K562 (cell line): ENCODE data around the gene RUNX3. TPM values are rescaled to one million over a fixed set of nuclear protein-coding genes. Genes with fewer than 3 reads are reported as not detected.

ENCODE experiments used
- ATAC-seq: fragments of 200-7000 bp; cut with Tn5 transposase; 3 replicates; pipeline ENCODE4 v1.9.1; 2020; ENCODE audit warnings: moderate library complexity
- BruUV-seq: library from RNA; stranded (reverse); fragments of 400-500 nt; replicated peaks from 2 replicates; lab custom pipeline; 2021; lab: Mats Ljungman, UMichigan
- CTCF ChIA-PET: fragments of 300-600 bp; formaldehyde crosslinking; extraction: SDS; loops from one replicate; lab custom pipeline; 2021; ENCODE audit warnings: low intra/inter-chr PET ratio; lab: Yijun Ruan, JAX
- POLR2A ChIA-PET: fragments of 300-600, 350-650 bp; sonication (Branson Sonifier 250); formaldehyde crosslinking; extraction: SDS; loops from one replicate; lab custom pipeline; 2021; ENCODE audit warnings: antibody characterized with exemption, inconsistent platforms; lab: Yijun Ruan, JAX
- DNase-seq, 4 experiments: peaks; one replicate each; pipeline versions ENCODE4 v3.0.0 to v3.0.0-alpha.2; 2011 to 2018; ENCODE audit warnings: low spot score in 3 of 4, mixed read lengths in 3 of 4; ENCODE audit errors: extremely low read depth in 1 of 4
- FAIRE-seq: peaks from 2 replicates; lab custom pipeline; 2011; peaks lifted over from hg19 to GRCh38; lab: Jason Lieb, UNC
- H2AFZ ChIP-seq: 2 replicates; pipeline ENCODE4 v1.6.0; 2011; ENCODE audit warnings: low read depth, low read length, control low read depth, inconsistent platforms
- H3K27ac ChIP-seq: fragments of 200-600 bp; 3 replicates; pipeline ENCODE4 v1.8.0; 2011; ENCODE audit warnings: low read depth, mild to moderate bottlenecking, control low read depth, inconsistent platforms, low read length, moderate library complexity, mixed read lengths; ENCODE audit errors: extremely low read depth
- H3K27me3 ChIP-seq, 2 experiments: fragments of 300-600 bp in 1 of 2; 2 replicates in 1 of 2; 3 replicates in 1 of 2; pipeline versions ENCODE4 v1.6.0 to v1.8.0; 2011; ENCODE audit warnings: inconsistent platforms in 2 of 2, low read length in 2 of 2, mild to moderate bottlenecking in 1 of 2, mixed read lengths in 1 of 2, moderate library complexity in 1 of 2; ENCODE audit not compliant: control insufficient read depth in 2 of 2, insufficient read depth in 2 of 2
- H3K36me3 ChIP-seq: fragments of 300-600 bp; 3 replicates; pipeline ENCODE4 v1.8.0; 2011; ENCODE audit warnings: mild to moderate bottlenecking, low read length, inconsistent platforms; ENCODE audit not compliant: control insufficient read depth, insufficient read depth
- H3K4me1 ChIP-seq, 2 experiments: fragments of 200-600 bp in 1 of 2; replicated peaks in 1 of 2; 2 replicates in 1 of 2; 3 replicates in 1 of 2; pipeline versions ENCODE4 v1.5.1 to v1.8.0; 2011; ENCODE audit warnings: inconsistent platforms in 2 of 2, low read length in 2 of 2, mild to moderate bottlenecking in 1 of 2, mixed read lengths in 1 of 2, moderate library complexity in 1 of 2; ENCODE audit not compliant: control insufficient read depth in 2 of 2, insufficient read depth in 2 of 2
- H3K4me2 ChIP-seq: 2 replicates; pipeline ENCODE4 v1.6.1; 2011; ENCODE audit warnings: low read length, control low read depth, inconsistent platforms, mixed read lengths; ENCODE audit not compliant: insufficient read depth
- H3K4me3 ChIP-seq: fragments of 200-600 bp; sonication (generic), shearing (Covaris generic); 2 replicates; pipeline ENCODE4 v1.5.1; 2016; ENCODE audit warnings: control low read depth, inconsistent platforms
- H3K79me2 ChIP-seq: fragments of 200-600 bp; 3 replicates; pipeline ENCODE4 v1.8.0; 2011; ENCODE audit warnings: low read length, inconsistent platforms; ENCODE audit not compliant: control insufficient read depth, insufficient read depth
- H3K9ac ChIP-seq, 2 experiments: 2 replicates each; pipeline versions ENCODE4 v1.6.0 to v1.6.1; 2011; ENCODE audit warnings: low read depth in 2 of 2, low read length in 2 of 2, control low read depth in 1 of 2, inconsistent platforms in 1 of 2, mild to moderate bottlenecking in 1 of 2, mixed read lengths in 1 of 2; ENCODE audit not compliant: insufficient read depth in 1 of 2
- H3K9me1 ChIP-seq: one replicate; pipeline ENCODE4 v1.6.0; 2011; ENCODE audit warnings: inconsistent platforms, mild to moderate bottlenecking, low read length, moderate library complexity; ENCODE audit not compliant: control insufficient read depth, insufficient read depth
- H3K9me3 ChIP-seq: replicated peaks from 2 replicates; pipeline ENCODE4 v1.5.1; 2011; ENCODE audit warnings: low read depth, low read length, inconsistent platforms; ENCODE audit not compliant: control insufficient read depth, insufficient read depth
- H4K20me1 ChIP-seq: replicated peaks from 2 replicates; pipeline ENCODE4 v1.6.1; 2011; ENCODE audit warnings: low read length, inconsistent platforms, mixed read lengths; ENCODE audit not compliant: control insufficient read depth, insufficient read depth
- CBX2 ChIP-seq: fragments of 200-600 bp; sonication (generic); IDR thresholded peaks from one replicate; pipeline ENCODE4 v1.6.1; 2012; ENCODE audit warnings: mild to moderate bottlenecking, low read length, inconsistent platforms; ENCODE audit not compliant: insufficient read depth, poor library complexity, severe bottlenecking
- ZNF589 ChIP-seq: fragments of 200-800 bp; sonication (Bioruptor generic); IDR thresholded peaks from 2 replicates; pipeline ENCODE4 v1.6.1; 2016; ENCODE audit warnings: low read depth, missing genetic modification characterization, missing compliant biosample characterization
- WGBS: fragments of 100-300 bp; shearing (Covaris generic); methylation state at CpG from one replicate; pipeline ENCODE4 v1.1.6; 2016; ENCODE audit warnings: low coverage, mixed read lengths; ENCODE audit not compliant: insufficient coverage; ENCODE audit errors: missing lambda C conversion rate; 5-methylcytosine and 5-hydroxymethylcytosine counted together
- in situ Hi-C: fragments of 300-500 bp; cut with MboI; formaldehyde crosslinking; loops from 4 replicates; pipeline ENCODE4 v1.15.0; 2018; ENCODE audit warnings: inconsistent platforms, mixed read lengths
- intact Hi-C: fragments of 100-400 bp; cut with micrococcal nuclease; formaldehyde crosslinking; loops from 2 replicates; pipeline ENCODE4 v1.14.2; 2022
- polyA plus RNA-seq, 8 experiments: library from polyadenylated mRNA; depleted of rRNA in 4 of 8; stranded (reverse) in 5 of 8; unstranded in 3 of 8; fragments of >200 nt; fragmentation: Nextera tagmentation in 2 of 8; fragmentation: Illumina TruSeq in 1 of 8; extraction: Ambion mirVana in 2 of 8; extraction: Trizol in 1 of 8; gene quantifications; 2 replicates each; pipeline versions ENCODE4 v1.2.1 to v1.2.3, GENCODE V29; 2011 to 2014; ENCODE audit warnings: inconsistent platforms in 1 of 8, missing spikeins in 1 of 8
- total RNA-seq, 7 experiments: library from RNA; depleted of rRNA in 6 of 7; stranded (reverse); fragments of >200 nt in 6 of 7; fragmentation: Illumina TruSeq in 2 of 7; extraction: Trizol in 2 of 7; gene quantifications; 2 replicates each; pipeline versions ENCODE4 v1.2.1 to v1.2.3, GENCODE V29; 2011 to 2021; ENCODE audit warnings: low replicate concordance in 1 of 7
- TF ChIP-seq, protein P1 (sequence below): sonication (generic); formaldehyde crosslinking; IDR thresholded peaks from 2 replicates; pipeline ENCODE4 v1.8.1; 2023; ENCODE audit warnings: mild to moderate bottlenecking, missing genetic modification reagents

The RUNX3 gene
- total and polyA plus RNA-seq, 9 of the 15 experiments (the other 6 are each of a cell fraction or from before 2014, with no cell fraction given) = 0.01 to 0.64 (median 0.09) TPM

DNA sequence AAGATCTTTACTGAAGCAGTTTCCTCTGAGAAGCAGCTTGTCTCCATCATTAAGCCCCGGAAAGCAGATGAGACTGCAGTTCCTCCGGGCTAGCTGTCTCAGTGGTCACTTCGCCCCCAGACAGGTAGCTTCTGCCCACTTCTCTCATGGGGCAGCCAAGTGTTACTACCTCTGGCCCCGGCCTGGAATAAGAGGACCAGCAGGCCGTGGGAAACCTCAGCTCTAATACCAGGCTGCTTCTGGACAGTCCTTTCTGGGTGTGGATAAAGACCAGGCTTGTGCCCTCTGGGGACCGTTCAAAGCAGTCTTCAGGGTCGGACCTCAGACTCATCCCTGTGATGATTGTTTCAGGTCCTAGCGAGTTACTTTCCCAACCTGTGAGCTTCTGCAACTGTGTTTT, 54.8 kb downstream of the RUNX3 start:
- CTCF ChIA-PET = no interaction called here
- H3K4me2 ChIP-seq = no peak overlapping the region
- H3K9ac ChIP-seq = no peak overlapping the region
- H3K27me3 ChIP-seq = peaks cover 47 to 50% of the 10 kb centered on the region in 2 experiments
- H3K4me3 ChIP-seq = no peak overlapping the region
- intact Hi-C loops = no loop called here
- H3K79me2 ChIP-seq = no peaks in the 10 kb centered on the region
- DNase-seq = no peak
- POLR2A ChIA-PET = interaction anchor here (0.6 to 1.3 kb wide), 4 partner anchors 15 to 119 kb away, joined by 3 read pairs; no protein-coding TSS in a partner anchor
- BruUV-seq = no TSS peak
- WGBS = 2% methylated on average over 8 of the region's 8 CpGs
- no peak overlapping the region for H2AFZ ChIP-seq
- H3K36me3 ChIP-seq = no peaks in the 10 kb centered on the region
- H3K9me1 ChIP-seq = no peaks in the 10 kb centered on the region
- 0 out of 2 replicates have a peak, but pooled peaks cover 10% of the 10 kb centered on the region for H4K20me1 ChIP-seq
- no peaks in the 10 kb centered on the region for H3K9me3 ChIP-seq
- FAIRE-seq = no peak
- peaks cover 0 to 3% of the 10 kb centered on the region in 2 experiments; a peak in 2 of 5 replicates for H3K4me1 ChIP-seq
- ATAC-seq = peak; percentile 35; the same call in 1 of the 3 replicates
- in situ Hi-C loops = no loop called here
- TF ChIP-seq, protein P1, sequence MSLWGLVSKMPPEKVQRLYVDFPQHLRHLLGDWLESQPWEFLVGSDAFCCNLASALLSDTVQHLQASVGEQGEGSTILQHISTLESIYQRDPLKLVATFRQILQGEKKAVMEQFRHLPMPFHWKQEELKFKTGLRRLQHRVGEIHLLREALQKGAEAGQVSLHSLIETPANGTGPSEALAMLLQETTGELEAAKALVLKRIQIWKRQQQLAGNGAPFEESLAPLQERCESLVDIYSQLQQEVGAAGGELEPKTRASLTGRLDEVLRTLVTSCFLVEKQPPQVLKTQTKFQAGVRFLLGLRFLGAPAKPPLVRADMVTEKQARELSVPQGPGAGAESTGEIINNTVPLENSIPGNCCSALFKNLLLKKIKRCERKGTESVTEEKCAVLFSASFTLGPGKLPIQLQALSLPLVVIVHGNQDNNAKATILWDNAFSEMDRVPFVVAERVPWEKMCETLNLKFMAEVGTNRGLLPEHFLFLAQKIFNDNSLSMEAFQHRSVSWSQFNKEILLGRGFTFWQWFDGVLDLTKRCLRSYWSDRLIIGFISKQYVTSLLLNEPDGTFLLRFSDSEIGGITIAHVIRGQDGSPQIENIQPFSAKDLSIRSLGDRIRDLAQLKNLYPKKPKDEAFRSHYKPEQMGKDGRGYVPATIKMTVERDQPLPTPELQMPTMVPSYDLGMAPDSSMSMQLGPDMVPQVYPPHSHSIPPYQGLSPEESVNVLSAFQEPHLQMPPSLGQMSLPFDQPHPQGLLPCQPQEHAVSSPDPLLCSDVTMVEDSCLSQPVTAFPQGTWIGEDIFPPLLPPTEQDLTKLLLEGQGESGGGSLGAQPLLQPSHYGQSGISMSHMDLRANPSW = no peak
- TF ChIP-seq ZNF589 (CRISPR knock-in tag) (no peak), CBX2 (peak; percentile 59)
- TF ChIP-seq, all 486 proteins: peak for 1
- no peak overlapping the region for H3K27ac ChIP-seq
